NCI-H2227 (cell line): ENCODE measurements around the gene BMERB1.
"Not testable (repeated sequence)": the region's sequence is repeated elsewhere in the genome, so short reads cannot be mapped to it uniquely, and the experiment has no call there.

Source experiments
- DNase-seq: peaks from one replicate; lab custom pipeline; 2025; ENCODE audit not compliant: unreplicated experiment; lab: John Stamatoyannopoulos, UW

Gene BMERB1

GRCh38 chr16:15422222-15422621 is 12.2 kb upstream of the BMERB1 start:
- DNase-seq = no peak

DNA sequence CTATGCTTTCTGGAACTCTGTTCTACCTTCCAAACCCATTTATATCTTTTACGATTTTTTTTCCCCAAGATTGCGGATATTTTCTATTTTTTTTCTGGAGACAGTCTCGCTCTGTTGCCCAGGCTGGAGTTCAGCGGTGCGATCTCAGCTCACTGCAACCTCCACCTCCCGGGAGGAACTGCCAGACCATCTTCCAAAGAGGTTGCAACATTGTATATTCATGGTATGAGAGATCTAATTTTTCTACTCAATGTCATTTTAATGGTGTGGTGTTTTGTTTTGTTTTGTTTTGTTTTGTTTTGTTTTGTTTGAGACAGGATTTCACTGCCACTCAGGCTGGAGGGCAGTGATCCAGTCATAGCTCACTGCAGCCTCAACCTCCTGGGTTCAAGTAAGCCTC is 8.5 kb upstream of the BMERB1 start:
- DNase-seq = no peak

- no peak for DNase-seq
Measured at GRCh38 chr16:15426796-15427195, 7.6 kb upstream of the BMERB1 start.

DNA sequence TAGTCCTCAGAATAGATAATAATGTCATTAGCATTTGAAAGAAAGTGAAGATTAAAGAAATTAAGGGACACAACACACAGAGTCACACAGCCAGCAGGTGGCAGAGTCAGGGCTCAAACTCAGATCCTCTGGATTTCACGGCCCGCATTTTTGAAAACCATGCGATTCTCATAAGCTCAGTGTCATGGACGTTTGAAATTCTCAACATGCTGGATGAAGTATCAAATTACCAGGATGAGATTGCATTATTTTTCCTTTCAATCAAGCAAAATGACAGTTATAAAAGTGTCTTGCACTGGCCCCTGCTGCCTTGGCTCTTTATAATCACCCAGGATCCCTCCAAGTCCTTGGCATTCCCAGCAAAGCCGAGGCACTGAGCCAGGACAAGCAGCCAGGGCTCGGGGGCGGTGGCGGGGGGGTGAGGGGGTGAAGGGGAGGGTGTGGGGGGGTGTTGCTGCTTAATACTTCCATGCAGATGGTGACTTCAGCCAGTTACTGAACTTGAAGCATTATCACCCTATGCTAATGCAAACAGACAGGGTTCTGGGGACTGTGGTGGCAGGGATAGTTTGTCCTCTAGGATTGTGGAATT is 6.6 kb upstream of the BMERB1 start:
- DNase-seq = peak; percentile 73

- DNase-seq = not testable (repeated sequence)
Measured at GRCh38 chr16:15430884-15431283, 3.5 kb upstream of the BMERB1 start.

- no peak for DNase-seq
Measured at GRCh38 chr16:15434079-15434424, 336 bp upstream of the BMERB1 start.

DNA sequence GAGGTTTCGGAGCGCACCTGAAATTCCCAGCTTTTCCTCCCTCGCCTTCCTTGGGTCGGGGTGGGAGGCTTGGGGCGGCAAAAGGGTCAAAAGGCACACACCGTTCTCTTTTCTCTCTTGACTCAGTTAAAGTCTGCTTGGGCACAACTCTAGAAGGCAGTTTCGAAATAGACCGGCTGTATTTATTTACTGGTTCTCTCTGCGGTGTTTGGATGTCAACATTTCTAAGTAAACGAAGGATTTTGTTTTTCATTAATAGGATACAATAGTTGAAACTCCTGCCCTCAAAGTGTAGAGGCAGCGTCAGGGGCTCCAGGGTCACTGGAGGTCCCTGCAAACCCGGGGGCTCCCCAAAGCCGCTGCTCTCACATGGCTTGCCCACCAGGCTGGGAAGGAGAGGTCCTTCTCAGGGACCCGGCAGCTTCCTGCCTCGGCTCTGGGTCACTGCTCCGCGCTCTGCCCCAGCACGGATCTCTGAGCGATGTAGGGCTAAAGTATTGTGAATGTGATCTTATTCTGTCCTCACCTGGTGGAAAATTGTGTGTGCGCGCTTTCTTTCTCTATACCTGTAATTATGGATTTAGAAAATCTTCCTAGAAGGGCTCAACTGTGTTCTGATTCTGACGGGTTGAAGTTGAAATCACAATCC is 952 bp downstream of the BMERB1 start:
- DNase-seq = no peak

- DNase-seq = no peak
Measured at GRCh38 chr16:15439102-15439501, 4.7 kb downstream of the BMERB1 start.

DNA sequence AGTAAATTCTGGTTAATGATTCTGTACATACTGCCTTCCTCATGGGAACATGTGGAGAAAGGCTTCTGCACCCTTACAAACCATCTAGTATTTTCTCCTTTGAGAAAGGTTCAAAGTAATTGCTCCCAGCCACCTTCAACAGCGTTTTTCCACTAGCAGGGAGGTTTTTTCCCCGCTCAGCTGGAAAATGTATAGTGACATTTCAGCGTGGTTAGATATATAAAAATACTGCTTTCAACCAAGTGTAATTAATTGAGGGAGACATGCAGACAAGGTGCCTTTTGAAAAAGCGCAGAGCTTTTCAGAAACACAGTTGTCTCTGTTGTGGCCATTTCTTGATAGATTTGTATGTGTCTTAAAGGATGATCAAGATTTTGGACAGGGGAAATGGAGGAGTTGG is 5.1 kb downstream of the BMERB1 start:
- DNase-seq = no peak

DNA sequence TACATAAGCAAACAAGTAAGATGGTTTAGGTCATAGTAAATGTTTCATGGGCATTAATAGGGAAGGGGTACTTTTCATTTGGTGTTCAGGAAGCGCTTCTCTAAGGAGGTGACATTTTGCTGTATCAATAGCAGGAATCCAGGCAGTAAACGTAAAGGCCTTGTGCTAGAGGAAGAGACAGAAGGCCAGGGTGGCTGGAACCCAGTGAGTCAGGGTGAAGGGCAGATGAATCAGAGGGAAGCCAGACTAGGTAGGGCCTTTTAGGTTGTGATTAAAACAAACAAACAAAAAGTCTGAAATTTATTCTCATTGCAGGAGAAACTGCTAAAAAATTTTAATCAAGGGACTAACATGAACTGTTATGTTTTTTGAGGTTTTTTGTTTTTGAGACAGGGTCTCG is 6.5 kb downstream of the BMERB1 start:
- DNase-seq = no peak

- DNase-seq = not testable (repeated sequence)
Measured at GRCh38 chr16:15442140-15442539, 7.8 kb downstream of the BMERB1 start.

DNA sequence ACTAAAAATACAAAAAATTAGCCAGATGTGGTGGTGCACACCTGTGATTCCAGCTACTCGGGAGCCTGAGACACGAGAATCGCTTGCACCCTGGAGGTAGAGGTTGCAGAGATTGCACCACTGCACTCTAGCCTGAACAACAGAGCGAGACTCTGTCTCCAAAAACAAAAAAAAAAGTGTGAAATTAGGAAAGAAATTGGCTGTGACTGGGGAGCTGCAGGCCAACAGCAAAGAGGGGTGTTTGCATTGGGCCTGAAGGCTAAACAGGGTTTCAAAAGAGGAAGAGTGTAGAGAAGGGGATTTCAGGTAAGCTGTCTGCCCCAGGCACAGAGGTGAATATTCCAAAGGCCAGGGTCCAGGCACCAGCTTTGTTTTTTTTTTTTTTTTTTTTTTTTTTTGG is 9.4 kb downstream of the BMERB1 start:
- no peak for DNase-seq

DNA sequence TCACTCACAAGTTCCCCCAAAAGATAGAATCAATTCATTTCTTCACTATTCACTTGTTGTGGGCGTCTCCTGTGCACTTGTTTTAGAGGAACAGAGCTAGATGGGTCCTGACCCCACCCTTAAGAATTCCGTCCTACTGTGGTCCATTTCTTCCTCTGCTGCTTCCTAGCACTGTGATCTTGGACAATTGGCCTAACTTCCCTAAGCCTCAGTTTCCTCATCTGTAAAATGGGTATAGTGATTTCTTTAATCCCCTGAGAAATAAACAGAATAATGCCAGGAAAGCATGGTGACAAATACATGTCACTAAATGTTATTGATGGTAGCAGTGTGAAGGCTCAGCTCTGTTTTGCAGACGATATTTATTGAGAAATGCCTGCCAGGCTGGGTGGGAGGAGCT is 9.9 kb downstream of the BMERB1 start:
- no peak for DNase-seq

DNA sequence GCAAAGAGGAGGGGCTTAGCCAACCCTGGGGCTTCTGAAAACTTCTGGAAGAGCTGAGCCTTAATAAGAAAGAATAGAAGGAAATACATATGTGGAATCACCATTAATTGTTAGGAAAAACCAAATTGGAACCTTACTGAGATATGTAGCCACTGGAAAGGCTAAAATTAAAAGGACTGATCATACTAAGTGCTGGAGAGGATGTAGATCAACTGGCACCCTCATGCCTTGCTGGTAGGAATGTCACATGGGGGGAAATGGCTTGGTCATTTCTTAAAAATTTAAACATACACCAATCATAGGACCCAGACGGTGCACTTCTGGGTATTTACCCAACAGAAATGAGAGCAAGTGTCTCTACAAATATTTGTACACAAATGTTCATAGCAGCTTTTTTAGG is 11.1 kb downstream of the BMERB1 start:
- no peak for DNase-seq

GRCh38 chr16:15446901-15447300 is 12.5 kb downstream of the BMERB1 start:
- DNase-seq = no peak

- no peak for DNase-seq
Measured at GRCh38 chr16:15450624-15451023, 16.2 kb downstream of the BMERB1 start.

- no peak for DNase-seq
Measured at GRCh38 chr16:15451098-15451731, 16.8 kb downstream of the BMERB1 start.

GRCh38 chr16:15452246-15452855 is 18.0 kb downstream of the BMERB1 start:
- DNase-seq = no peak

GRCh38 chr16:15453296-15453695 is 18.9 kb downstream of the BMERB1 start:
- not testable (repeated sequence) for DNase-seq

DNA sequence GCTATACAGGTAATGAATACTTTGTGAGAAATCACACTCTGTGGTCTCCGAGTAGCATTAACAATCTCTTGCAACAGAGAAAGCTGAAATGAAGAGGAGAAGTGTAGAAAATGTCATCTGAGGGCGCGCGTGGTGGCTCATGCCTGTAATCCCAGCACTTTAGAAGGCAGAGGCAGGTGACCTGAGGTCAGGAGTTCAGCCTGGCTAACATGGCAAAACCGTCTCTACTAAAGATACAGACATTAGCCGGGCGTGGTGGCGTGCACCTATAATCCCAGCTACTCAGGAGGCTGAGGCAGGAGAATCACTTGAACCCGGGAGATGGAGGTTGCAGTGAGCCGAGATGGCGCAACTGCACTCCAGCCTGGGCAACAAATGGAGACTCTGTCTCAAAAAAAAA is 20.5 kb downstream of the BMERB1 start:
- not testable (repeated sequence) for DNase-seq

GRCh38 chr16:15457400-15457799 is 23.0 kb downstream of the BMERB1 start:
- DNase-seq = no peak

GRCh38 chr16:15457958-15458357 is 23.6 kb downstream of the BMERB1 start:
- no peak for DNase-seq
